GM18526 (cell line): ENCODE measurements around the gene FAM200A.

Experiments used
- POLR2A ChIP-seq: IDR thresholded peaks from 3 replicates; pipeline ENCODE4 v1.6.1; 2011; ENCODE audit not compliant: insufficient read length; ENCODE audit errors: extremely low read depth

Gene FAM200A

GRCh38 chr7:99551767-99552463 is at the start of gene FAM200A:
Gene FAM200A (minus strand): TSS chr7:99552114. CDS start chr7:99548407, 3,707 bp downstream.
- TF ChIP-seq POLR2A, result peak; percentile 91

- TF ChIP-seq POLR2A, result no peak
These were observed 47.9 kb upstream of the FAM200A start for GRCh38 chr7:99599836-99600235.

GRCh38 chr7:99597762-99598501 is 46.0 kb upstream of the FAM200A start, which contains the start of gene TMEM225B:
Gene TMEM225B (plus strand): TSS chr7:99598267. CDS start chr7:99604389, 6,122 bp downstream.
- TF ChIP-seq POLR2A, result no peak

GRCh38 chr7:99596408-99596955 is 44.6 kb upstream of the FAM200A start:
- TF ChIP-seq POLR2A, result no peak

- TF ChIP-seq POLR2A, result no peak
These were observed 43.2 kb upstream of the FAM200A start for GRCh38 chr7:99594948-99595745.

- no peak for TF ChIP-seq POLR2A
These were observed 37.0 kb upstream of the FAM200A start for GRCh38 chr7:99588868-99589267.

GRCh38 chr7:99579956-99580777 is 28.3 kb upstream of the FAM200A start:
- no peak for TF ChIP-seq POLR2A

GRCh38 chr7:99579281-99579955 is 27.5 kb upstream of the FAM200A start:
- TF ChIP-seq POLR2A, result no peak

- no peak for TF ChIP-seq POLR2A
These were observed 24.3 kb upstream of the FAM200A start for GRCh38 chr7:99576251-99576650.

GRCh38 chr7:99573257-99573656 is 21.3 kb upstream of the FAM200A start:
- no peak for TF ChIP-seq POLR2A

- TF ChIP-seq POLR2A, result no peak
These were observed 19.9 kb upstream of the FAM200A start for GRCh38 chr7:99571768-99572167.

- TF ChIP-seq POLR2A, result no peak
These were observed 11.7 kb upstream of the FAM200A start for GRCh38 chr7:99563650-99564049.

GRCh38 chr7:99562832-99563231 is 10.9 kb upstream of the FAM200A start:
- TF ChIP-seq POLR2A, result no peak

GRCh38 chr7:99562114-99562784 is 10.3 kb upstream of the FAM200A start:
- no peak for TF ChIP-seq POLR2A

GRCh38 chr7:99561737-99562051 is 9.8 kb upstream of the FAM200A start:
- TF ChIP-seq POLR2A, result no peak
